K562 (cell line): ENCODE measurements around the gene NLK. TPM values are rescaled to one million over a fixed set of nuclear protein-coding genes. Genes with fewer than 3 reads are reported as not detected.

Experiments
- ATAC-seq: fragments of 200-7000 bp; cut with Tn5 transposase; 3 replicates; pipeline ENCODE4 v1.9.1; 2020; ENCODE audit warnings: moderate library complexity
- BruUV-seq: library from RNA; stranded (reverse); fragments of 400-500 nt; replicated peaks from 2 replicates; lab custom pipeline; 2021; lab: Mats Ljungman, UMichigan
- CTCF ChIA-PET: fragments of 300-600 bp; formaldehyde crosslinking; extraction: SDS; loops from one replicate; lab custom pipeline; 2021; ENCODE audit warnings: low intra/inter-chr PET ratio; lab: Yijun Ruan, JAX
- POLR2A ChIA-PET: fragments of 300-600, 350-650 bp; sonication (Branson Sonifier 250); formaldehyde crosslinking; extraction: SDS; loops from one replicate; lab custom pipeline; 2021; ENCODE audit warnings: antibody characterized with exemption, inconsistent platforms; lab: Yijun Ruan, JAX
- DNase-seq, 4 experiments: peaks; one replicate each; pipeline versions ENCODE4 v3.0.0 to v3.0.0-alpha.2; 2011 to 2018; ENCODE audit warnings: low spot score in 3 of 4, mixed read lengths in 3 of 4; ENCODE audit errors: extremely low read depth in 1 of 4
- FAIRE-seq: peaks from 2 replicates; lab custom pipeline; 2011; peaks lifted over from hg19 to GRCh38; lab: Jason Lieb, UNC
- H2AFZ ChIP-seq: 2 replicates; pipeline ENCODE4 v1.6.0; 2011; ENCODE audit warnings: low read depth, low read length, control low read depth, inconsistent platforms
- H3K27ac ChIP-seq: fragments of 200-600 bp; 3 replicates; pipeline ENCODE4 v1.8.0; 2011; ENCODE audit warnings: low read depth, mild to moderate bottlenecking, control low read depth, inconsistent platforms, low read length, moderate library complexity, mixed read lengths; ENCODE audit errors: extremely low read depth
- H3K27me3 ChIP-seq, 2 experiments: fragments of 300-600 bp in 1 of 2; 2 replicates in 1 of 2; 3 replicates in 1 of 2; pipeline versions ENCODE4 v1.6.0 to v1.8.0; 2011; ENCODE audit warnings: inconsistent platforms in 2 of 2, low read length in 2 of 2, mild to moderate bottlenecking in 1 of 2, mixed read lengths in 1 of 2, moderate library complexity in 1 of 2; ENCODE audit not compliant: control insufficient read depth in 2 of 2, insufficient read depth in 2 of 2
- H3K36me3 ChIP-seq: fragments of 300-600 bp; 3 replicates; pipeline ENCODE4 v1.8.0; 2011; ENCODE audit warnings: mild to moderate bottlenecking, low read length, inconsistent platforms; ENCODE audit not compliant: control insufficient read depth, insufficient read depth
- H3K4me1 ChIP-seq, 2 experiments: fragments of 200-600 bp in 1 of 2; replicated peaks in 1 of 2; 2 replicates in 1 of 2; 3 replicates in 1 of 2; pipeline versions ENCODE4 v1.5.1 to v1.8.0; 2011; ENCODE audit warnings: inconsistent platforms in 2 of 2, low read length in 2 of 2, mild to moderate bottlenecking in 1 of 2, mixed read lengths in 1 of 2, moderate library complexity in 1 of 2; ENCODE audit not compliant: control insufficient read depth in 2 of 2, insufficient read depth in 2 of 2
- H3K4me2 ChIP-seq: 2 replicates; pipeline ENCODE4 v1.6.1; 2011; ENCODE audit warnings: low read length, control low read depth, inconsistent platforms, mixed read lengths; ENCODE audit not compliant: insufficient read depth
- H3K4me3 ChIP-seq: fragments of 200-600 bp; sonication (generic), shearing (Covaris generic); 2 replicates; pipeline ENCODE4 v1.5.1; 2016; ENCODE audit warnings: control low read depth, inconsistent platforms
- H3K79me2 ChIP-seq: fragments of 200-600 bp; 3 replicates; pipeline ENCODE4 v1.8.0; 2011; ENCODE audit warnings: low read length, inconsistent platforms; ENCODE audit not compliant: control insufficient read depth, insufficient read depth
- H3K9ac ChIP-seq, 2 experiments: 2 replicates each; pipeline versions ENCODE4 v1.6.0 to v1.6.1; 2011; ENCODE audit warnings: low read depth in 2 of 2, low read length in 2 of 2, control low read depth in 1 of 2, inconsistent platforms in 1 of 2, mild to moderate bottlenecking in 1 of 2, mixed read lengths in 1 of 2; ENCODE audit not compliant: insufficient read depth in 1 of 2
- H3K9me1 ChIP-seq: one replicate; pipeline ENCODE4 v1.6.0; 2011; ENCODE audit warnings: inconsistent platforms, mild to moderate bottlenecking, low read length, moderate library complexity; ENCODE audit not compliant: control insufficient read depth, insufficient read depth
- H3K9me3 ChIP-seq: replicated peaks from 2 replicates; pipeline ENCODE4 v1.5.1; 2011; ENCODE audit warnings: low read depth, low read length, inconsistent platforms; ENCODE audit not compliant: control insufficient read depth, insufficient read depth
- H4K20me1 ChIP-seq: replicated peaks from 2 replicates; pipeline ENCODE4 v1.6.1; 2011; ENCODE audit warnings: low read length, inconsistent platforms, mixed read lengths; ENCODE audit not compliant: control insufficient read depth, insufficient read depth
- CEBPG ChIP-seq, 3 experiments: fragments of 200-800 bp in 1 of 3; sonication (Bioruptor generic) in 1 of 3; sonication (generic) in 1 of 3; formaldehyde crosslinking in 1 of 3; IDR thresholded peaks in 2 of 3; conservative IDR thresholded peaks in 1 of 3; 2 replicates each; pipeline versions ENCODE4 v1.6.1 to v1.8.0; 2016 to 2022; ENCODE audit warnings: missing compliant biosample characterization in 2 of 3, missing genetic modification characterization in 2 of 3, mild to moderate bottlenecking in 1 of 3, missing genetic modification reagents in 1 of 3
- FOXP1 ChIP-seq: sonication (generic); formaldehyde crosslinking; IDR thresholded peaks from 2 replicates; pipeline ENCODE4 v1.8.0; 2022; ENCODE audit warnings: mild to moderate bottlenecking, missing genetic modification reagents
- MAFK ChIP-seq: IDR thresholded peaks from 2 replicates; pipeline ENCODE4 v1.6.1; 2011; ENCODE audit warnings: low read length, improper control_type of control experiment
- ZBTB7A ChIP-seq: IDR thresholded peaks from 2 replicates; pipeline ENCODE4 v1.6.1; 2011; ENCODE audit warnings: low read depth, mild to moderate bottlenecking, low read length, moderate library complexity, borderline replicate concordance; ENCODE audit not compliant: control insufficient read depth
- ZNF668 ChIP-seq: fragments of 250-450 bp; sonication (Bioruptor Pico); IDR thresholded peaks from 2 replicates; pipeline ENCODE4 v1.8.0; 2022; ENCODE audit warnings: mild to moderate bottlenecking, inconsistent platforms
- WGBS: fragments of 100-300 bp; shearing (Covaris generic); methylation state at CpG from one replicate; pipeline ENCODE4 v1.1.6; 2016; ENCODE audit warnings: low coverage, mixed read lengths; ENCODE audit not compliant: insufficient coverage; ENCODE audit errors: missing lambda C conversion rate; 5-methylcytosine and 5-hydroxymethylcytosine counted together
- in situ Hi-C: fragments of 300-500 bp; cut with MboI; formaldehyde crosslinking; loops from 4 replicates; pipeline ENCODE4 v1.15.0; 2018; ENCODE audit warnings: inconsistent platforms, mixed read lengths
- intact Hi-C: fragments of 100-400 bp; cut with micrococcal nuclease; formaldehyde crosslinking; loops from 2 replicates; pipeline ENCODE4 v1.14.2; 2022
- polyA plus RNA-seq, 8 experiments: library from polyadenylated mRNA; depleted of rRNA in 4 of 8; stranded (reverse) in 5 of 8; unstranded in 3 of 8; fragments of >200 nt; fragmentation: Nextera tagmentation in 2 of 8; fragmentation: Illumina TruSeq in 1 of 8; extraction: Ambion mirVana in 2 of 8; extraction: Trizol in 1 of 8; gene quantifications; 2 replicates each; pipeline versions ENCODE4 v1.2.1 to v1.2.3, GENCODE V29; 2011 to 2014; ENCODE audit warnings: inconsistent platforms in 1 of 8, missing spikeins in 1 of 8
- total RNA-seq, 7 experiments: library from RNA; depleted of rRNA in 6 of 7; stranded (reverse); fragments of >200 nt in 6 of 7; fragmentation: Illumina TruSeq in 2 of 7; extraction: Trizol in 2 of 7; gene quantifications; 2 replicates each; pipeline versions ENCODE4 v1.2.1 to v1.2.3, GENCODE V29; 2011 to 2021; ENCODE audit warnings: low replicate concordance in 1 of 7
- TF ChIP-seq, protein P1 (sequence below): fragments of 450-650 bp; IDR thresholded peaks from 2 replicates; pipeline ENCODE4 v1.6.1; 2016; ENCODE audit warnings: missing biosample characterization, missing genetic modification characterization

NLK gene
- total and polyA plus RNA-seq, 9 of the 15 experiments (the other 6 are each of a cell fraction or from before 2014, with no cell fraction given), result 10.9 to 59.6 (median 26.7) TPM

DNA sequence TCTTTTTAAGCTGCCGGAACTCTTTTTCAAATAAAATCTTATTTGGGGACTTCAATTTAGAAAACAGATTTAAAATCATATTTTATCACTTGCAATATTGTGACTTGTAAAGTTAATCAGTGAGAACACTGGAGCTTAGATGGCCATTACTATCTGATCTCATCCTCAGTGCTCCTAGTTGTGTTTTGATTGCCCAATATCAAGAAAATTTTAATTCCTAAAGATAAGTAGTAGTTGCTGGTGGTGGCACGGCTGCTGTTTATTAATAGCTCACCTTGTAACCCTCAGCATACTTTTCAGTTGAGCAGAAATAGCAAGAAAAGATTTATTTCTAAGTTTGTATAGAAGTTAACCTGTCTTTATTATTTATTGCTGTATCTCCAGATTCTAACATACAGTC lies 124.0 kb downstream of the NLK start:
- Histone ChIP-seq H3K27ac (no peak overlapping the region), H3K27me3 (no peaks in the 10 kb centered on the region), H4K20me1 (no peaks in the 10 kb centered on the region), H3K9ac (no peak overlapping the region), H3K9me1 (no peaks in the 10 kb centered on the region), H3K79me2 (no peaks in the 10 kb centered on the region), H3K4me2 (no peak overlapping the region), H3K9me3 (no peaks in the 10 kb centered on the region), H3K4me1 (no peaks in the 10 kb centered on the region), H3K4me3 (no peak overlapping the region), H3K36me3 (peaks cover 15% of the 10 kb centered on the region; the same call in 2 of the 3 replicates), H2AFZ (no peak overlapping the region)
- TF ChIP-seq ZNF668 (CRISPR knock-in tag) (no peak), CEBPG (CRISPR knock-in tag; IDR thresholded peaks at IDR 0.05) (no peak), CEBPG (tag; conservative IDR thresholded peaks at IDR 0.05 in 1 of 2, IDR thresholded peaks at IDR 0.05 in 1 of 2) (peak in 1 of 2 experiments; percentile 29; a peak in 1 of 4 replicates), ZBTB7A (no peak)
- no peak for DNase-seq
- in situ Hi-C loops (no loop called here), intact Hi-C loops (no loop called here)
- CTCF ChIA-PET, result no interaction called here
- WGBS, result 80% methylated on average over 2 of the region's 2 CpGs
- POLR2A ChIA-PET, result no interaction called here
- no peak for ATAC-seq
- FAIRE-seq, result no peak
- no TSS peak for BruUV-seq

DNA sequence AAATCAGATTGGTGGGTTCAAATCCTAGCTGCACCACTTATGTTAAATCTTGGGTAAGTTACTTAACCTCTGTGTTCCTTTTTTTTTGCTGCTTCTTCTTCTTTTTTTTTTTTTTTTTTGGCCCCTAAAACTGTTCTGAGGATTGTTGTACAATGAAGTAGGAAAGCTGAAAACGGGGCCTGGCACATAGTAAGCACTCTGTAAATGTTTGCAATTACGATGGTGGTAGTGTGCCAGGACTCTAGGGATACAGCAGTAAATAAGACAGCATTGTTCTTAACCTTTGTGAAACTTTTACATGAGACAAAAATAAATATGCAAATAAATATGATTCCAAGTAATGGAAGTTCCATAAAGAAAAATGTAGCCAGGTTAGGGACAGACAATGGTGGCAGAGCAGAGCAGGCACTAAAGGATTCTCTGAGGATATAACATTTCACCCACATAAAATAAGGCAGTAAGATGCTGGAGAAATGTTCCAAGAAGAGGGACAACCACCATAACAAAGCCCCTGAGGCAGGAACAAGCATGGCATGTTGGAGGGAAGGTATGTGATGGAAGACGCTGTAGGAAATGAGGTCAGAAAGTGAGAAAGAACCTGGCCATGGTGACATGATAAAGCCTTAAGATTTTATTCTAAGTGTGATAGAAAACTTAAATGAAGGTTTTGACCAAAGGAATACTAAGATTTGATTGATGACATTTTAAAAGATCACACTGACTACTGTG lies 127.3 kb downstream of the NLK start:
- POLR2A ChIA-PET, result no interaction called here
- no peak for FAIRE-seq
- 86% methylated on average over 3 of the region's 3 CpGs for WGBS
- H3K36me3 ChIP-seq, result peaks cover 24% of the 10 kb centered on the region
- no peak for DNase-seq
- no peak overlapping the region for H3K4me3 ChIP-seq
- no peaks in the 10 kb centered on the region for H3K9me1 ChIP-seq
- peaks cover 10% of the 10 kb centered on the region for H4K20me1 ChIP-seq
- no peak overlapping the region for H3K4me2 ChIP-seq
- in situ Hi-C loops (no loop called here), intact Hi-C loops (loop anchor here (10.0 kb wide), 2 partner anchors 55 to 125 kb away; partner anchors contain the start of gene NLK)
- CTCF ChIA-PET, result no interaction called here
- no peaks in the 10 kb centered on the region for H3K27me3 ChIP-seq
- H3K4me1 ChIP-seq, result peaks cover 4 to 25% of the 10 kb centered on the region in 2 experiments; a peak in 4 of 5 replicates
- no peaks in the 10 kb centered on the region for H3K79me2 ChIP-seq
- BruUV-seq, result no TSS peak
- ATAC-seq, result no peak
- H3K9ac ChIP-seq, result no peak overlapping the region
- no peaks in the 10 kb centered on the region for H3K9me3 ChIP-seq
- H2AFZ ChIP-seq, result no peak overlapping the region
- no peak overlapping the region for H3K27ac ChIP-seq
- no peak for TF ChIP-seq FOXP1 (CRISPR knock-in tag)
- TF ChIP-seq CEBPG (CRISPR knock-in tag; IDR thresholded peaks at IDR 0.05), result no peak
- no peak for TF ChIP-seq CEBPG (tag; conservative IDR thresholded peaks at IDR 0.05 in 1 of 2, IDR thresholded peaks at IDR 0.05 in 1 of 2)
- TF ChIP-seq MAFK, result no peak
- TF ChIP-seq, protein P1, sequence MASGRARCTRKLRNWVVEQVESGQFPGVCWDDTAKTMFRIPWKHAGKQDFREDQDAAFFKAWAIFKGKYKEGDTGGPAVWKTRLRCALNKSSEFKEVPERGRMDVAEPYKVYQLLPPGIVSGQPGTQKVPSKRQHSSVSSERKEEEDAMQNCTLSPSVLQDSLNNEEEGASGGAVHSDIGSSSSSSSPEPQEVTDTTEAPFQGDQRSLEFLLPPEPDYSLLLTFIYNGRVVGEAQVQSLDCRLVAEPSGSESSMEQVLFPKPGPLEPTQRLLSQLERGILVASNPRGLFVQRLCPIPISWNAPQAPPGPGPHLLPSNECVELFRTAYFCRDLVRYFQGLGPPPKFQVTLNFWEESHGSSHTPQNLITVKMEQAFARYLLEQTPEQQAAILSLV (tag), result no peak
